ENCODE results near the gene PTBP2. TPM values are rescaled to one million over a fixed set of nuclear protein-coding genes. Genes with fewer than 3 reads are reported as not detected.

Gene PTBP2
- 10 to 100 TPM; 39.8 to 46.3 TPM for total RNA-seq
- polyA plus RNA-seq = 10 to 100 TPM in 1 of 2 donors, 1 to 10 TPM in 1; 7.8 to 17.6 TPM
- long read RNA-seq, donor 1, partial matches to known transcripts = 5 of 11 reads
- long read RNA-seq, donor 1, other reads (novel, unspliced or antisense) = 4 of 11 reads
- long read RNA-seq, donor 2, full-length matches to known transcripts = 1 of 15 reads
- long read RNA-seq, donor 2, partial matches to known transcripts = 0 of 15 reads
- long read RNA-seq, donor 2, other reads (novel, unspliced or antisense) = 14 of 15 reads

GRCh38 chr1:96721416-96722160 lies at the start of gene PTBP2:
TSS of gene PTBP2 (plus strand) at chr1:96721784. CDS start at chr1:96721865, 81 bp downstream.
- intact Hi-C loops (cut with DNase I) = loop anchor here in 1 of 2 donors (5.0 kb wide), 1 partner anchor 51 kb away; no protein-coding TSS in a partner anchor
- H3K27me3 ChIP-seq (ENCODE audit: control insufficient read depth in 1 of 2, insufficient read depth in 2 of 2, low read length in 1 of 2) = no peaks in the 10 kb centered on the region
- peak within 1 kb of the TSS; percentile 92 to 95 for H3K4me3 ChIP-seq (ENCODE audit: low read length in 2 of 2)
- DNase-seq = peak; percentile 87 to 94
- H3K27ac ChIP-seq (ENCODE audit: low read depth in 1 of 2, low read length in 2 of 2) = peak within 1 kb of the TSS; percentile 38 to 73
- H3K9me3 ChIP-seq (ENCODE audit: control insufficient read depth, low read length) = no peaks in the 10 kb centered on the region
- no peaks in the 10 kb centered on the region for H3K36me3 ChIP-seq (ENCODE audit: control insufficient read depth in 1 of 2, insufficient read depth in 2 of 2, low read length in 1 of 2)
- peak; percentile 97 for ATAC-seq (ENCODE audit: low FRiP score)
- WGBS, 2 donors = 0% methylated on average over 67 to 75 of the region's 75 CpGs
- H3K4me1 ChIP-seq (ENCODE audit: control insufficient read depth in 1 of 2, insufficient read depth in 2 of 2, low read length in 2 of 2) = peaks cover 0 to 2% of the 10 kb centered on the region in 2 donors

DNA sequence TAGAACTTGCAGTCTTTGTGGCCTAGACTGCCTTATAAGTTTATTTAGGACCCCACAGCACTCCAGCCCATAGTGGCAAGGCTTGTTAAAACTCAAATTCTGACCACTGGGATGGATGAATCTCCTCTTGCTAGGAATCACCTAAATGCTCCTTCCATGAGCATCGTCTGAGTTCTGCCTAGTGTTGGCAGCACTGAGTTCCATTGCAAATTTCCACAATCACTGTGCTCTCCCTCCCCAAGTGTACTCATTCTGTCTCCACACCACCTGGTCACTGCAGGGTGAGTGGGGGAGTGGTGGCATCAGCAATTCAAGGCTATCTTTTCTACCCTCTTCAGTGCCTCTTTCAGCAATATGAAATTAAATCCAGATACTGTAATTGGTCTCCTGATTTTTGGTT lies 46.7 kb upstream of the PTBP2 start:
- Histone ChIP-seq H3K36me3 (ENCODE audit: control insufficient read depth in 1 of 2, insufficient read depth in 2 of 2, low read length in 1 of 2) (no peaks in the 10 kb centered on the region), H3K9me3 (ENCODE audit: control insufficient read depth, low read length) (no peaks in the 10 kb centered on the region), H3K4me1 (ENCODE audit: control insufficient read depth in 1 of 2, insufficient read depth in 2 of 2, low read length in 2 of 2) (no peaks in the 10 kb centered on the region), H3K27me3 (ENCODE audit: control insufficient read depth in 1 of 2, insufficient read depth in 2 of 2, low read length in 1 of 2) (no peaks in the 10 kb centered on the region), H3K27ac (ENCODE audit: low read depth in 1 of 2, low read length in 2 of 2) (no peak overlapping the region), H3K4me3 (ENCODE audit: low read length in 2 of 2) (no peak overlapping the region)
- DNase-seq = no peak
- WGBS, 2 donors = 27 to 43% methylated on average over 1 of the region's 1 CpG
- no peak for ATAC-seq (ENCODE audit: low FRiP score)
- intact Hi-C loops (cut with DNase I) = no loop called here

GRCh38 chr1:96682056-96682455 lies 39.5 kb upstream of the PTBP2 start:
- no peak overlapping the region for H3K4me3 ChIP-seq (ENCODE audit: low read length in 2 of 2)
- ATAC-seq (ENCODE audit: low FRiP score) (no peak), DNase-seq (no peak)
- intact Hi-C loops (cut with DNase I) = no loop called here
- H3K4me1 ChIP-seq (ENCODE audit: control insufficient read depth in 1 of 2, insufficient read depth in 2 of 2, low read length in 2 of 2) = no peaks in the 10 kb centered on the region
- no peak overlapping the region for H3K27ac ChIP-seq (ENCODE audit: low read depth in 1 of 2, low read length in 2 of 2)
- no peaks in the 10 kb centered on the region for H3K9me3 ChIP-seq (ENCODE audit: control insufficient read depth, low read length)
- H3K27me3 ChIP-seq (ENCODE audit: control insufficient read depth in 1 of 2, insufficient read depth in 2 of 2, low read length in 1 of 2) = no peaks in the 10 kb centered on the region
- no peaks in the 10 kb centered on the region for H3K36me3 ChIP-seq (ENCODE audit: control insufficient read depth in 1 of 2, insufficient read depth in 2 of 2, low read length in 1 of 2)
- WGBS, 2 donors = 75 to 78% methylated on average over 6 of the region's 6 CpGs

DNA sequence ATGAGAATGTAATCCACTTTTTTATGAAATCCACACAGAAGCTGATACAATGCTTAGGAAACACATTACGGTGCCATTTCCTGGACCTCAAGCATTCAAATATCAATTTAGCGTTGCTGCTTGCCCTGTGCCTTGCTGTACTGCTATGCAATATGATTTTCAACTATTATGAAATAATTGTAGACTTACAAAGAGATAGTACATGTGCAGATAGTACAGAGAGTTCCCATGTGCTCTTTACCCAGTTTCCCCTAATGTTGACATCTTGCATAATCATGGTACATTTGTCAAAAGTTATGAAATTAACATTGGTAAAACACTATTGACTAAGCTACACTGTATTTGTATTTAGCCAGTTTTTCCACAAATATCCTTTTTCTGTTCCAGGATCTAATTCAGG lies 37.7 kb upstream of the PTBP2 start:
- H3K27ac ChIP-seq (ENCODE audit: low read depth in 1 of 2, low read length in 2 of 2) = no peak overlapping the region
- no peak for DNase-seq
- no peaks in the 10 kb centered on the region for H3K27me3 ChIP-seq (ENCODE audit: control insufficient read depth in 1 of 2, insufficient read depth in 2 of 2, low read length in 1 of 2)
- WGBS, 2 donors = 91 to 94% methylated on average over 2 of the region's 2 CpGs
- H3K4me3 ChIP-seq (ENCODE audit: low read length in 2 of 2) = no peak overlapping the region
- no peaks in the 10 kb centered on the region for H3K36me3 ChIP-seq (ENCODE audit: control insufficient read depth in 1 of 2, insufficient read depth in 2 of 2, low read length in 1 of 2)
- H3K4me1 ChIP-seq (ENCODE audit: control insufficient read depth in 1 of 2, insufficient read depth in 2 of 2, low read length in 2 of 2) = no peaks in the 10 kb centered on the region
- no peaks in the 10 kb centered on the region for H3K9me3 ChIP-seq (ENCODE audit: control insufficient read depth, low read length)
- ATAC-seq (ENCODE audit: low FRiP score) = peak; percentile 79
- intact Hi-C loops (cut with DNase I) = no loop called here

DNA sequence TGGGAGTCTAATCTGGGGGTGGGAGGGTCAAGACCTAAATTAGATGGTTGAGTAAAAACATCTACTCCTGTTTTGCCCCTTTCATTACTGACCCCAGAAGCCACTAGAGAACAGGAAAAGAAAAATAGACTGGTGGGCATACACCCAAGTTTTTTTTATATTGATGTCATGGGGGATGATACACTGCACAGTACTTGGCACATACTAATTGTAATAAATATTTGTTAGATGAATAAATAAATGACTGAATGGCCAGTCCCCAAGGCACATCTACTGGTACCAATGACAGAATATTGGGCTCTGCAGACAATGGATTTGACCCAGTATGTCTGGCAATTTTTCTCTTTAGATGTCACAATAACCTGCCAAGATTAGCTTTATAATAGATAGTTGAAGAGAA lies 36.8 kb upstream of the PTBP2 start:
- intact Hi-C loops (cut with DNase I) = no loop called here
- H3K4me1 ChIP-seq (ENCODE audit: control insufficient read depth in 1 of 2, insufficient read depth in 2 of 2, low read length in 2 of 2) = no peaks in the 10 kb centered on the region
- peak; percentile 78 for ATAC-seq (ENCODE audit: low FRiP score)
- no peak for DNase-seq
- no peaks in the 10 kb centered on the region for H3K36me3 ChIP-seq (ENCODE audit: control insufficient read depth in 1 of 2, insufficient read depth in 2 of 2, low read length in 1 of 2)
- H3K4me3 ChIP-seq (ENCODE audit: low read length in 2 of 2) = no peak overlapping the region
- no peaks in the 10 kb centered on the region for H3K9me3 ChIP-seq (ENCODE audit: control insufficient read depth, low read length)
- H3K27ac ChIP-seq (ENCODE audit: low read depth in 1 of 2, low read length in 2 of 2) = no peak overlapping the region
- H3K27me3 ChIP-seq (ENCODE audit: control insufficient read depth in 1 of 2, insufficient read depth in 2 of 2, low read length in 1 of 2) = no peaks in the 10 kb centered on the region

GRCh38 chr1:96688767-96689166 lies 32.8 kb upstream of the PTBP2 start:
- Histone ChIP-seq H3K4me1 (ENCODE audit: control insufficient read depth in 1 of 2, insufficient read depth in 2 of 2, low read length in 2 of 2) (no peaks in the 10 kb centered on the region), H3K36me3 (ENCODE audit: control insufficient read depth in 1 of 2, insufficient read depth in 2 of 2, low read length in 1 of 2) (no peaks in the 10 kb centered on the region), H3K27ac (ENCODE audit: low read depth in 1 of 2, low read length in 2 of 2) (no peak overlapping the region), H3K4me3 (ENCODE audit: low read length in 2 of 2) (no peak overlapping the region), H3K27me3 (ENCODE audit: control insufficient read depth in 1 of 2, insufficient read depth in 2 of 2, low read length in 1 of 2) (no peaks in the 10 kb centered on the region), H3K9me3 (ENCODE audit: control insufficient read depth, low read length) (no peaks in the 10 kb centered on the region)
- intact Hi-C loops (cut with DNase I) = no loop called here
- ATAC-seq (ENCODE audit: low FRiP score) (no peak), DNase-seq (no peak)
- WGBS, 2 donors = 78 to 85% methylated on average over 1 of the region's 1 CpG

DNA sequence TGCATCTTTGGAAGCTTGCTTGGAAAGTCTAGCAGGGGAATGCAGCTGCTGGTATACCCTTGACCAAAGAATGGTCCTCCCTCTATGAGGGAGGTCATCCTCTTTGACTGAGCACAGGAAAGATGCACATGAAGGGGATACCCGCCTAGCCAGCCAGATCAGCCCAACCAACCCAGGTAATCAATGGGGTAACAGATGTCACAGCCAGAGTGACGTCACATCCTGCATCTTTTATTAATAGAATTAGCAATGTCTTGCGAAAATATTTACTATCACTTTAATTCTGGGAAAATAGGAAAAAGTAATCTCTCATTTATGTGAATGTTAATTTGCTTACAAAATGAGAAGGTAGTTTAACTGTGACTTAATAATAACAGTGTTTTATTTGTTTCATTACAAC lies 25.6 kb upstream of the PTBP2 start:
- Histone ChIP-seq H3K4me1 (ENCODE audit: control insufficient read depth in 1 of 2, insufficient read depth in 2 of 2, low read length in 2 of 2) (no peaks in the 10 kb centered on the region), H3K36me3 (ENCODE audit: control insufficient read depth in 1 of 2, insufficient read depth in 2 of 2, low read length in 1 of 2) (no peaks in the 10 kb centered on the region), H3K4me3 (ENCODE audit: low read length in 2 of 2) (no peak overlapping the region), H3K27ac (ENCODE audit: low read depth in 1 of 2, low read length in 2 of 2) (no peak overlapping the region), H3K9me3 (ENCODE audit: control insufficient read depth, low read length) (no peaks in the 10 kb centered on the region), H3K27me3 (ENCODE audit: control insufficient read depth in 1 of 2, insufficient read depth in 2 of 2, low read length in 1 of 2) (no peaks in the 10 kb centered on the region)
- WGBS, 2 donors = 86 to 92% methylated on average over 3 of the region's 3 CpGs
- intact Hi-C loops (cut with DNase I) = no loop called here
- ATAC-seq (ENCODE audit: low FRiP score) = no peak
- DNase-seq = no peak

- Histone ChIP-seq H3K4me3 (ENCODE audit: low read length in 2 of 2) (no peak overlapping the region), H3K27me3 (ENCODE audit: control insufficient read depth in 1 of 2, insufficient read depth in 2 of 2, low read length in 1 of 2) (no peaks in the 10 kb centered on the region), H3K9me3 (ENCODE audit: control insufficient read depth, low read length) (no peaks in the 10 kb centered on the region), H3K36me3 (ENCODE audit: control insufficient read depth in 1 of 2, insufficient read depth in 2 of 2, low read length in 1 of 2) (no peaks in the 10 kb centered on the region), H3K4me1 (ENCODE audit: control insufficient read depth in 1 of 2, insufficient read depth in 2 of 2, low read length in 2 of 2) (no peaks in the 10 kb centered on the region), H3K27ac (ENCODE audit: low read depth in 1 of 2, low read length in 2 of 2) (no peak overlapping the region)
- intact Hi-C loops (cut with DNase I) = no loop called here
- no peak for DNase-seq
- 27 to 43% methylated on average over 5 of the region's 5 CpGs for WGBS, 2 donors
- ATAC-seq (ENCODE audit: low FRiP score) = no peak
Measured at GRCh38 chr1:96698342-96698983, 23.1 kb upstream of the PTBP2 start.

Data from aorta (tissue), 5 donors.